ENCODE data around the gene TEX264.

TEX264 gene

GRCh38 chr3:51662456-51662855 lies 8.6 kb upstream of the TEX264 start:
- Mint-ChIP-seq H3K36me3 (ENCODE audit: low read depth) (peaks cover 54% of the 10 kb centered on the region), H3K4me3 (no peak overlapping the region), H3K9me3 (no peaks in the 10 kb centered on the region), H3K27me3 (ENCODE audit: low read depth) (peaks cover 3% of the 10 kb centered on the region), H3K4me1 (no peaks in the 10 kb centered on the region), H3K27ac (no peak overlapping the region)
- no peak for TF ChIP-seq CTCF (IDR thresholded peaks at IDR 0.05; ENCODE audit: unreplicated experiment in 3 of 3)

DNA sequence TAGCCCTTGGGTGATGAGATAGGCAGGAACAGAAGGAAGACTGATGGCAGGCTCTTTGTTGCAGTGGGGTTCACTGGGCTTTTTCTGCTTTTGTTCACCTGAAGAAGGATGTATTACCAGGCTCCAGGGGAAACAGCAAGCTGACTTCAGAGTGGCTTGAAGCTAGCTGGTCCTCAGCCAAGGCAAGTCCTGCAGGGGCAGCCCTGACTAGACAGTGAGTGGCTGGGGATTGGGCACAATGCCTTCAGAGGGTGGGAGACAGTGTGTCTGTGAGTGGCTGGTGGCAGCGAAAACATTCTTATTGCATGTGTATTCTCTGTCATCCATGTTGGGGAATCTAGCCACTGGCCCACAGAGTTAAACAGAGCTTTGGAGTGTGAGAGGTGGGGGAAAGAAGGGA lies 2.3 kb upstream of the TEX264 start:
- no peak overlapping the region for H3K27ac Mint-ChIP-seq
- peaks cover under 1% of the 10 kb centered on the region for H3K36me3 Mint-ChIP-seq (ENCODE audit: low read depth)
- H3K4me3 Mint-ChIP-seq: peak overlapping the region; percentile 37 to 86 (median 81)
- peaks cover 3% of the 10 kb centered on the region for H3K27me3 Mint-ChIP-seq (ENCODE audit: low read depth)
- peaks cover 19% of the 10 kb centered on the region for H3K4me1 Mint-ChIP-seq
- TF ChIP-seq CTCF (IDR thresholded peaks at IDR 0.05; ENCODE audit: unreplicated experiment in 3 of 3): no peak
- no peaks in the 10 kb centered on the region for H3K9me3 Mint-ChIP-seq

DNA sequence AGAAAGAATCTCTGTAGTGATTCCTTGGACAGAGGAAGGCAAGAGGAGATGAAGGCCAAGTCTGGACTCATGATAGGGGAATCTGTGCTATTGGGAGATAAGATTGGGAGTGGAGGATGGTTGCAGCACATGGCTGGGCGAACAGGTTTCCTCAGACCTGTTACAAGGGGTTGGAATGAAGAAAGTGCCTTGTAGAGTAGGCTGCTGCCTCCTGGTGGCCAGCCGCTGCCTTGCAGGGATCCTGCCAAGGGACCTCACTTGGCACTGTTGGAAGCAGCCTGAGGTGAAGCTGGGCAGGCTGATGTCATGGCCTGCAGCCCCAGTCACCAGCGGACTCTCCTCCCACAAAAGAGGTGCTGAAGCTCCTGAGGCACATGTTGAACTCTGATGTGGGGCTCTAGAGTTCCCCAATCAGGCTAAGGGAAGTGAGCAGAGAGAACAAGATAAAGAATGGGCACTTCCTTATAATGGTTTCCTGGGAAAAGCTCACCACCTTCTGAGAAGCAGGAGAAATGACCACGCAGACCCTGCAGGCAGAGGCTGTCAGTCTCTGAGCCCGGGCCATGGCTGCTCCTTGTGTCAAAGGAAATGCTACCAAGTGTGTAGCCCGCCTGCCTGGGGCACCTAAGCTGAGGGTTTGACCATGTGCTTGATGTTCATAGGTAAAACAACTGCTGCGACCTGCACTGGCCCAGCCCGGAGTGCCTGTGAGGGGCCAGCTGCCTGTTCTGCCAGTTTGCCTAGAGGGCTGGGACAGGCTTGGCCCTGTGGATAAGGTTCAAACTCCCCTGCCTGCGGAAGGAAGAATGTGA lies 1.6 kb upstream of the TEX264 start:
- Mint-ChIP-seq H3K9me3 (no peaks in the 10 kb centered on the region), H3K4me1 (peaks cover 19% of the 10 kb centered on the region), H3K4me3 (peak overlapping the region; percentile 85 to 89 (median 86)), H3K27ac (peak overlapping the region in 2 of 3 experiments; percentile 31 to 62), H3K27me3 (ENCODE audit: low read depth) (peaks cover 3% of the 10 kb centered on the region), H3K36me3 (ENCODE audit: low read depth) (no peaks in the 10 kb centered on the region)
- TF ChIP-seq CTCF (IDR thresholded peaks at IDR 0.05; ENCODE audit: unreplicated experiment in 3 of 3): peak; percentile 87 to 95 (median 90)

GRCh38 chr3:51670053-51670822 lies 814 bp upstream of the TEX264 start:
- Mint-ChIP-seq H3K27me3 (ENCODE audit: low read depth) (peaks cover 3% of the 10 kb centered on the region), H3K9me3 (no peaks in the 10 kb centered on the region), H3K27ac (no peak overlapping the region), H3K4me1 (peaks cover 19% of the 10 kb centered on the region), H3K4me3 (peak overlapping the region; percentile 79 to 89 (median 86)), H3K36me3 (ENCODE audit: low read depth) (peaks cover 3% of the 10 kb centered on the region)
- TF ChIP-seq CTCF (IDR thresholded peaks at IDR 0.05; ENCODE audit: unreplicated experiment in 3 of 3): no peak

DNA sequence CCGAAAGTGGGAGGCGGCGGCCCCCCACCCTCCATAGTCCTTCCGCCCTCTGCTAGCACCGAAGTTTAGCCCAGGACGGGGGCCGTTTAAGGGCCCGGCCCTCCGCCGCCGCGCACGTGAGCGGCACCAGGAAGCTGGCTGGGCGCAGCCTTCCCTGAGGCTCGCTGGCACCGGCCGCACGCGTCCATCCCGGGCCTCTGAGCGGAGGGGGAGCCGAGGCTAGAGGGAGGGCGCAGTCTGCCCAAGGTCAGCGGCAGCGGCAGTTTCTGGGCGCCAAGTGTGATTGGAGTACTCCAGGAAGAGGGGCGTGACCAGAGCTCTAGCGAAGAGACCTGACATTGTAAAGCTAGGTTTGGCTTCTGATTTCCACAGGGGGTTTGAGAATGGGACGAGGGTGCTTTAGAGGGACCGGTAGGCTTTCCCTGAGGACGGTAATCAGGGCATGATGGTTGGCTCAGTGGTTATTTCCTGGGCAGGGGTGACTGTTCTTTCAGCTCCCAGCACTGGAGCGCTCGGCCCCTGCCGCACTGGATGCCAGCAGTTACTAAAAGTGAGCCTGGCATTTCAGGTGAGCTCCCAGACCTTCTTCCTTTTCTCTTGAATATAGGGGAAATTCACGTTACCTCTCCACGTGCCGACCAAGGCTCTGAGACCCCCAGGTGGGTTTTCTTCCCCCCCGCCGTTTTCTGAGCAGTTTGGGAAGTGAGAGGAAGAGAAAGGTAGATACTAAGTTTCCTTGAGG lies 853 bp downstream of the TEX264 start:
- peaks cover 8% of the 10 kb centered on the region for H3K36me3 Mint-ChIP-seq (ENCODE audit: low read depth)
- TF ChIP-seq CTCF (IDR thresholded peaks at IDR 0.05; ENCODE audit: unreplicated experiment in 3 of 3): no peak
- no peaks in the 10 kb centered on the region for H3K9me3 Mint-ChIP-seq
- peak overlapping the region; percentile 86 to 89 (median 88) for H3K4me3 Mint-ChIP-seq
- peaks cover 19% of the 10 kb centered on the region for H3K4me1 Mint-ChIP-seq
- peaks cover 3% of the 10 kb centered on the region for H3K27me3 Mint-ChIP-seq (ENCODE audit: low read depth)
- peak overlapping the region; percentile 75 to 92 (median 81) for H3K27ac Mint-ChIP-seq
